HEK293 (cell line): Measurements from ENCODE around the gene RAPGEF5.

Source experiments
- CTCF ChIA-PET: fragments of 350-600 bp; formaldehyde crosslinking; extraction: SDS; loops from one replicate; lab custom pipeline; 2021; ENCODE audit warnings: antibody characterized with exemption; lab: Yijun Ruan, JAX
- POLR2A ChIA-PET: fragments of 300-600 bp; formaldehyde crosslinking; extraction: SDS; loops from one replicate; lab custom pipeline; 2020; ENCODE audit warnings: antibody characterized with exemption, inconsistent platforms; lab: Yijun Ruan, JAX
- H3K27ac ChIP-seq: fragments of 200-500 bp; sonication (Bioruptor generic); 2 replicates; pipeline ENCODE4 v1.5.1; 2014; ENCODE audit warnings: low read depth, low read length, control low read depth, inconsistent platforms; ENCODE audit errors: extremely low read depth
- H3K36me3 ChIP-seq, 2 experiments: fragments of 200-500 bp in 1 of 2; sonication (Bioruptor generic) in 1 of 2; 1 replicate in 1 of 2; 2 replicates in 1 of 2; pipeline ENCODE4 v1.5.1; 2014 to 2017; ENCODE audit warnings: inconsistent platforms in 2 of 2, low read length in 2 of 2; ENCODE audit not compliant: control insufficient read depth in 2 of 2, insufficient read depth in 1 of 2
- H3K4me1 ChIP-seq: fragments of 200-500 bp; sonication (Bioruptor generic); 2 replicates; pipeline ENCODE4 v1.5.1; 2014; ENCODE audit warnings: mild to moderate bottlenecking, low read length, inconsistent platforms; ENCODE audit not compliant: control insufficient read depth, insufficient read depth
- H3K4me3 ChIP-seq: 2 replicates; pipeline ENCODE4 v1.5.1; 2011; ENCODE audit warnings: low read depth, mild to moderate bottlenecking, control low read depth, low read length, moderate library complexity
- H3K9me3 ChIP-seq: fragments of 200-500 bp; sonication (Bioruptor generic); 2 replicates; pipeline ENCODE4 v1.5.1; 2014; ENCODE audit warnings: low read depth, low read length, inconsistent platforms; ENCODE audit not compliant: control insufficient read depth, insufficient read depth
- EGR2 ChIP-seq: fragments of 450-650 bp; formaldehyde crosslinking; IDR thresholded peaks from 2 replicates; pipeline ENCODE4 v1.5.1; 2016; ENCODE audit warnings: low read depth, missing biosample characterization, missing genetic modification characterization
- ELK4 ChIP-seq: IDR thresholded peaks from 2 replicates; pipeline ENCODE4 v1.6.1; 2011; ENCODE audit warnings: mild to moderate bottlenecking, low read depth, low read length, borderline replicate concordance
- GLI2 ChIP-seq: fragments of 450-650 bp; formaldehyde crosslinking; IDR thresholded peaks from 2 replicates; pipeline ENCODE4; 2017; ENCODE audit warnings: missing biosample characterization, missing genetic modification characterization, low read depth, borderline replicate concordance
- GLIS1 ChIP-seq: fragments of 450-650 bp; formaldehyde crosslinking; IDR thresholded peaks from 2 replicates; pipeline ENCODE4 v1.5.1; 2016; ENCODE audit warnings: missing biosample characterization, missing genetic modification characterization
- GLIS2 ChIP-seq: fragments of 450-650 bp; formaldehyde crosslinking; IDR thresholded peaks from 2 replicates; pipeline ENCODE4 v1.5.1; 2016; ENCODE audit warnings: missing biosample characterization, missing genetic modification characterization
- HIC1 ChIP-seq: fragments of 450-650 bp; formaldehyde crosslinking; IDR thresholded peaks from 2 replicates; pipeline ENCODE4 v1.5.1; 2016; ENCODE audit warnings: missing biosample characterization, missing genetic modification characterization
- KLF8 ChIP-seq: fragments of 450-650 bp; formaldehyde crosslinking; IDR thresholded peaks from 2 replicates; pipeline ENCODE4 v1.5.1; 2016; ENCODE audit warnings: missing biosample characterization, missing genetic modification characterization
- MEIS1 ChIP-seq: sonication (generic); formaldehyde crosslinking; IDR thresholded peaks from 2 replicates; pipeline ENCODE4 v1.8.1; 2022; ENCODE audit warnings: missing genetic modification reagents, mild to moderate bottlenecking, borderline replicate concordance
- PRDM6 ChIP-seq: fragments of 450-650 bp; formaldehyde crosslinking; IDR thresholded peaks from 2 replicates; pipeline ENCODE4 v1.5.1; 2017; ENCODE audit warnings: missing biosample characterization, missing genetic modification characterization
- RBAK ChIP-seq: fragments of 450-650 bp; formaldehyde crosslinking; IDR thresholded peaks from 2 replicates; pipeline ENCODE4 v1.5.1; 2016; ENCODE audit warnings: missing biosample characterization, missing genetic modification characterization
- ZFP3 ChIP-seq: fragments of 450-650 bp; formaldehyde crosslinking; IDR thresholded peaks from 2 replicates; pipeline ENCODE4 v1.5.1; 2016; ENCODE audit warnings: low read depth, missing biosample characterization, missing genetic modification characterization
- ZNF121 ChIP-seq: fragments of 450-650 bp; formaldehyde crosslinking; IDR thresholded peaks from 2 replicates; pipeline ENCODE4 v1.5.1; 2016; ENCODE audit warnings: missing biosample characterization, missing genetic modification characterization
- ZNF140 ChIP-seq: fragments of 450-650 bp; formaldehyde crosslinking; IDR thresholded peaks from 2 replicates; pipeline ENCODE4 v1.5.1; 2016; ENCODE audit warnings: missing biosample characterization, missing genetic modification characterization
- ZNF155 ChIP-seq: fragments of 450-650 bp; formaldehyde crosslinking; IDR thresholded peaks from 2 replicates; pipeline ENCODE4 v1.5.1; 2016; ENCODE audit warnings: missing biosample characterization, missing genetic modification characterization
- ZNF157 ChIP-seq: fragments of 450-650 bp; formaldehyde crosslinking; IDR thresholded peaks from 2 replicates; pipeline ENCODE4 v1.5.1; 2016; ENCODE audit warnings: missing biosample characterization, missing genetic modification characterization
- ZNF174 ChIP-seq: fragments of 450-650 bp; formaldehyde crosslinking; IDR thresholded peaks from 2 replicates; pipeline ENCODE4 v1.5.0; 2017; ENCODE audit warnings: missing biosample characterization, mild to moderate bottlenecking, missing genetic modification characterization
- ZNF175 ChIP-seq: fragments of 450-650 bp; formaldehyde crosslinking; IDR thresholded peaks from 2 replicates; pipeline ENCODE4 v1.5.1; 2016; ENCODE audit warnings: missing biosample characterization, missing genetic modification characterization
- ZNF266 ChIP-seq: fragments of 450-650 bp; formaldehyde crosslinking; IDR thresholded peaks from 2 replicates; pipeline ENCODE4 v1.5.1; 2016; ENCODE audit warnings: missing biosample characterization, missing genetic modification characterization, low read depth
- ZNF354C ChIP-seq: fragments of 450-650 bp; formaldehyde crosslinking; IDR thresholded peaks from 2 replicates; pipeline ENCODE4 v1.5.1; 2016; ENCODE audit warnings: missing biosample characterization, missing genetic modification characterization, low read depth, borderline replicate concordance
- ZNF518A ChIP-seq: fragments of 450-650 bp; formaldehyde crosslinking; conservative IDR thresholded peaks from 2 replicates; pipeline ENCODE4 v1.5.1; 2016; ENCODE audit warnings: low read depth, missing biosample characterization, missing genetic modification characterization
- ZNF560 ChIP-seq: fragments of 450-650 bp; formaldehyde crosslinking; IDR thresholded peaks from 2 replicates; pipeline ENCODE4 v1.5.1; 2017; ENCODE audit warnings: missing biosample characterization, missing genetic modification characterization, borderline replicate concordance
- ZNF629 ChIP-seq: fragments of 450-650 bp; formaldehyde crosslinking; IDR thresholded peaks from 2 replicates; pipeline ENCODE4 v1.5.1; 2017; ENCODE audit warnings: missing biosample characterization, missing genetic modification characterization
- ZSCAN30 ChIP-seq: fragments of 450-650 bp; IDR thresholded peaks from 2 replicates; pipeline ENCODE4 v1.5.1; 2018; ENCODE audit warnings: missing biosample characterization, mild to moderate bottlenecking, missing genetic modification characterization, moderate library complexity
- ZSCAN5A ChIP-seq: fragments of 450-650 bp; formaldehyde crosslinking; IDR thresholded peaks from 2 replicates; pipeline ENCODE4 v1.5.1; 2016; ENCODE audit warnings: missing biosample characterization, missing genetic modification characterization

RAPGEF5 gene

GRCh38 chr7:22286436-22286835, 70.5 kb downstream of the RAPGEF5 start (continued):
- TF ChIP-seq HIC1 (no peak), ZNF354C (no peak), ZNF155 (tag by site-specific recombination) (no peak), ZNF157 (tag by site-specific recombination) (no peak), ZNF175 (tag by site-specific recombination) (no peak), ZFP3 (tag by site-specific recombination) (no peak)

- peaks cover 5% of the 10 kb centered on the region; the same call in 1 of the 2 replicates for H3K4me1 ChIP-seq
- CTCF ChIA-PET = interaction anchor here (0.7 kb wide), 1 partner anchor 1371 kb away, joined by 3 read pairs; no protein-coding TSS in a partner anchor
- no peaks in the 10 kb centered on the region for H3K9me3 ChIP-seq
- H3K36me3 ChIP-seq = no peaks in the 10 kb centered on the region
- POLR2A ChIA-PET = no interaction called here
- H3K4me3 ChIP-seq = no peak overlapping the region
- TF ChIP-seq ZNF560 (tag by site-specific recombination) = no peak
- no peak for TF ChIP-seq GLI2 (tag by site-specific recombination)
- TF ChIP-seq ZSCAN30 (tag by site-specific recombination) = no peak
- TF ChIP-seq EGR2 (tag by site-specific recombination) = no peak
- no peak for TF ChIP-seq GLIS1 (tag by site-specific recombination)
- no peak for TF ChIP-seq MEIS1 (CRISPR knock-in tag)
- TF ChIP-seq GLIS2 (tag by site-specific recombination) = no peak
- TF ChIP-seq ZNF174 (tag by site-specific recombination) = no peak
- no peak for TF ChIP-seq ELK4
- TF ChIP-seq ZNF121 = no peak
- H3K27ac ChIP-seq = no peak overlapping the region
Observed at GRCh38 chr7:22281481-22281880, 75.5 kb downstream of the RAPGEF5 start.

- H3K9me3 ChIP-seq = no peaks in the 10 kb centered on the region
- ChIA-PET CTCF (interaction anchor here (1.6 kb wide), 1 partner anchor 170 kb away, joined by 4 read pairs; no protein-coding TSS in a partner anchor), POLR2A (no interaction called here)
- peaks cover 5% of the 10 kb centered on the region; the same call in 1 of the 2 replicates for H3K4me1 ChIP-seq
- H3K27ac ChIP-seq = no peak overlapping the region
- no peak overlapping the region for H3K4me3 ChIP-seq
- H3K36me3 ChIP-seq = no peaks in the 10 kb centered on the region
- no peak for TF ChIP-seq ZSCAN5A (tag by site-specific recombination)
- TF ChIP-seq ZNF266 (tag by site-specific recombination) = no peak
- no peak for TF ChIP-seq ZNF121
- no peak for TF ChIP-seq ZNF140 (tag by site-specific recombination)
- TF ChIP-seq KLF8 (tag by site-specific recombination) = no peak
- TF ChIP-seq RBAK (tag by site-specific recombination) = no peak
- no peak for TF ChIP-seq ZNF518A (tag by site-specific recombination)
- TF ChIP-seq PRDM6 (tag by site-specific recombination) = no peak
- no peak for TF ChIP-seq ZNF629
Observed at GRCh38 chr7:22280031-22280430, 76.9 kb downstream of the RAPGEF5 start.
